ENCODE data around the gene ATP8B1.
A peak's percentile ranks its signal among the peaks of the same experiment; 100 is the strongest.
"Not testable (repeated sequence)": the region's sequence is repeated elsewhere in the genome, so short reads cannot be mapped to it uniquely, and the experiment has no call there.

Gene ATP8B1

DNA sequence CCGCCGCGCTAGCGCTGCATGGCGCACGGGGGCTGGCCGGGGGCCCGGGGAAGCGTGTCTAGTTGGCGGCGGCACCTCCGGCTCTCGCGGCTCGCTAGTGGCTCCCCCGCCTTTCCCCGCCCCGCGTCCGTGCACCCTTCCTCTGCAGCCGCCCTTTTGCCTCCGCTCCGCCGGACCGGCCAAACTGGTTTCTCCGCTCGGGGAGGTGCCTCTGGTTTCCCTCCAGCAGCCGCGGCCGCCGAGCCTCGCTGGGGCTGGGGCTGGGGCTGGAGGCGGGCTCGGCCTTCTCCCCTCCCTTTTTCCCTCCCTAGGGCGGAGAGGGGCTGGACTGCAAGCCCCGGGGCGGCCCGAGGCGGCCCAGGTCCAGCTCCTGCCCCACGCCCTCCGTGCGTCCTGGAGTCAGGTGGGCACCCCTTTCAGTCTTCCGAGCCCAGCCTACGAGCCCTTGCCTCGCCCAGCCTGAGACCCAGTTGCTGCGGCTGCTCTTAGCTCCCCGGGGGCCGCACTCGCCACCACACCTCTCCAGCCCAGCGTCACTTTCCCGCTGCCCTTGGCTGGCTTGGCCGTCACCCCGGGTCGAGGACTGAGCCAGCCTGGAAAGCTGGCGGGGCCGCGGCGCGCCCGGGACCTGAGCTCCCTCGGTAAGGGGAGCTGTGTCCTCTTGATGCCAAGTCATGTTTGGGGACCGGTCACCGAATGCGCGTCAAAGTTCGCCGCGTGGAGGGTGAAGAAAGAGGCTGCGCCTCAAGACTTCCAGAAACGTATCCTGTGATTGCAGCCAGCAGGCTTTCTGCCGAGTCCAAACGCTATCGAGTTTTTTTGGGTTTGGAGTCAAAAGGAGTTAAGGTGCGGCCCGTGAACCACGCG lies at the start of gene ATP8B1:
Gene ATP8B1 (minus strand): TSS at position 213 of the 867 bp plus-strand sequence. CDS start 71,508 bp downstream, outside the sequence.
- peak; percentile 77 for DNase-seq (ENCODE audit: low spot score)

DNA sequence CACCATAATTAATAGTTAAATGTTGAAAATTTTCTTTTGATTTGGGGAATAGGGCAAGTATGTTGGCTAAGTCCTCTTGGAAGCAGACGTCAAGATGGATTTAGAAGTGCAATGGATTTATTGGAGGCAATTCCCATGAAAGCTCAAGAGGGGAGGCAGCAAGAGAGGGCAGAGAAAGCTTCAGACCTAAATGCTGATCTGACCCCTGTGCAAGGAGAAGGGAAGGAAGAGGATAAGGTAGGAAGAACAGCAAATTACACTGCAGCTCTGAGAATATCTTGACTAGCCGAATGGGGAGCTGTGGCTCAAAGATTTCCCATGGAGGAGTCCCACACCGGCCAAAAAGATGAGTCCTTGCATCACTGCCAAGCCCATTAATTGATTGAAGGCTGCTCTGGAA lies 46.9 kb upstream of the ATP8B1 start:
- DNase-seq (ENCODE audit: low spot score), result no peak

DNA sequence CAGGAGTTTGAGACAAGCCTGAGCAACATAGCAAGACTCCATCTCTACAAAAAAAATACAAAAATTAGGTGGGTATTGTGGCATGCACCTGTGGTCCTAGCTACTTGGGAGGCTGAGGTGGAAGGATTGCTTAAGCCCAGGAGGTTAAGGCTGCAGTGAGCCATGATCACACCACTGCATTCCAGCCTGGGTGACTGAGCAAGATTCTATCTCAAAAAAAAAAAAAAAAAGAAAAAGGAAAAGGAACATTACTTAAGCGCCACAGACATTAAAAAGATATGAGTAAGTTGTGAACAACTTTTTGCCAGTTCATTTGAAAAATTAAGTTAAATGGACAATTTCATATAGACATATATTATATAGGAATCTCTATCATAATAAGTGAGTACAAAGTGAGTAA lies 45.3 kb upstream of the ATP8B1 start:
- not testable (repeated sequence) for DNase-seq (ENCODE audit: low spot score)

DNA sequence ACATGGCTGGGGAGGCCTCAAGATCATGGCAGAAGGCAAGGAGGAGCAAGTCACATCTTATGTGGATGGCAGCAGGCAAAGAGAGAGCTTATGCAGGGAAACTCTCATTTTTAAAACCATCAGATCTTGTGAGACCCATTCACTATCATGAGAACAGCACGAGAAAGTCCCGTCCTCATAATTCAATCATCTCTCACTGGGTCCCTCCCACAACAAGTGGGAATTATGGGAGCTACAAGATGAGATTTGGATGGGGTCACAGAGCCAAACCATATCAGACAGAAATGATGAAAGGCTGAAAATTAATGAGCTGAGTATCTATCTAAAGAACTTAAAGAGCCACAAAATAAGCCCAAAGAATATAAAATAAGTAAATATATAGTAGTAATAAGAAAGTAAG lies 44.3 kb upstream of the ATP8B1 start:
- not testable (repeated sequence) for DNase-seq (ENCODE audit: low spot score)

DNA sequence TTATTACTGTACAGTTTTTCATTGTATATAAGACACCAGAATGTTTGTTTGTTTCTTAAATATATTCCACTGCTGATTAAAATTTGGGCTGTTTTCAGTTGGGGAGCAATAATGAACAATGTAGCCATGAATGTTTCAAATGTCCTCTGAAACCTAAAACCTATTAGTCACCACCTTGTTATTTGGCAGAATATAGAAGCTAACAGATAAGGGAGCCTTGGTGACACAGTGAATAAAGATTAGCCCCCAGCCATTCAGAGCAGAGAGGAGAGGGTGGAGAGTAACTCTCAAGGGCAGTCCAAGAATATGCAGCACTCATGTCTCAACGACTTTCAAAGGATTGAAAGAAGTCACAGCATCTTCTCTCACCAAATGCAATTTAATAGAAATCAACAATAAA lies 43.1 kb upstream of the ATP8B1 start:
- peak; percentile 6 for DNase-seq (ENCODE audit: low spot score)

DNA sequence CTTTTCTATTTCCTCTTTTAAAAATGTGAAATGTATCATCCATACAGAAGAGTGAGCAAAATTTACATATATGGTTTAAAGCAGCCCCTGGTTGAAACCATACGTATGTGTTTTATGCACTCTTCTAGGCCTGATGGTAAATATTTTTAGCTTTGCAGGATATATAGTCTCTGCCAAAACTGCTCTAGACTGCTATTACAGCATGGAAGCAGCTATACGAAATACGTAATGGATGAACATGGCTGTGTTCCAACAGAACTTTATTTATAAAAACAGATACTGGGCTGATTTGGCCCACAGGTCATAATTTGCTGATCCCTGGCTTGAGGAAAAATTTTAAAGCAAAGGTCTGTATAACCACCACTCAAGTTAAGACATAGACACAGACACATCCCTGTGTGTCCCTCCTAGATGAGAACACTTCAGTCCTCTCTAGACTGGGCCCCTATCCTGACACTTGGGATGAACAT lies 42.5 kb upstream of the ATP8B1 start:
- no peak for DNase-seq (ENCODE audit: low spot score)

DNA sequence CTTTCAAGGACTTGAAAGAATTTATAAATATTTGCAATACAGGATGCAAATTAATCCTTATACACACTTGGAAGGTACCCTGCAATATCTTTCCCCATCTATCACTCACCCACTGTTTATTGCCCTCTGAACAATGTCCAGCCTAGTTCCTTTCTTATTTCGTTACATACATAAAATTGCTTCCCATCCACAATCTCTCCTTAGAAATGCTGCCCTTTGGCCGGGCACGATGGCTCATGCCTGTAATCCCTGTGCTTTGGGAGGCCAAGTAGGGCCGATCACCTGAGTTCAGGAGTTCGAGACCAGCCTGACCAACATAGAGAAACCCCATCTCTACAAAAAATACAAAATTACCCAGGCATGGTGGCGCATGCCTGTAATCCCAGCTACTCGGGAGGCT lies 41.2 kb upstream of the ATP8B1 start:
- no peak for DNase-seq (ENCODE audit: low spot score)

DNA sequence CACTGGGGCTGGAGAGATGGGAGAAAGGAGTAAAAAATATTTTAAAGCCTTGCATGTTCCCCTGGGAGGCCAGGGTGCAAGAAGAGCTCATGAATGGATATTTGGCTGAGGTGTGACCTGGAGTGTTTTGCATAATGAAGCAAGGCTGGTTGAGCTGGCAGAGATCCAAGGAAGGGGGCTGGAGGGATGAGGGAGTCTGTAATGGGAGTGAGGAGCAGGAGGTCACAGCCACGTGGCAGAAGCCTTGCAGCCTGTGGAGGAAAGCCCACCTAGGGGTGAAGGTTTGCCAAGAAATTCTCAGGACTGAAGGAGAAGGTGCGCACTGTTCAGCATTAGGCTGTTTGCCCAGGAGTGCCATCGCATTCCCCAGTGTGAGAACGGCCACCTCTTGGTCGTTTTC lies 40.3 kb upstream of the ATP8B1 start:
- no peak for DNase-seq (ENCODE audit: low spot score)

DNA sequence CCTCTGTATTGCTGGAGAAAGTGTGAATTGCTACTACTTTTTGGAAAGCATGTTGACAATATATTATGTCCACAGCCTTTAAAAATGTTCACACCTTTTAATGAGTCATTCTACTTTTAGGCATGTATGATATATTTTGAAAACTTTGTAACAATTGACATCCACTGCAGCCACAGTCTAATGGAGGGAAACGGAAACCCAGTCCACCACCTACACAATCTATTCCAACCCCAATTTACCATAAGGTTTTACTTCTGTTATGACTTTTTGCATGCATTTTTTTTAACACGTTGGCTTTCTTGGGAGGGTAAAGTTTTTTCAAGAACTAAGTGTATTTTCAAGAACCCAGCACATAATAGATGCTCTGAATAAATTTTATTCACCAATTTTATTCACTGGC lies 38.5 kb upstream of the ATP8B1 start:
- DNase-seq (ENCODE audit: low spot score), result no peak

DNA sequence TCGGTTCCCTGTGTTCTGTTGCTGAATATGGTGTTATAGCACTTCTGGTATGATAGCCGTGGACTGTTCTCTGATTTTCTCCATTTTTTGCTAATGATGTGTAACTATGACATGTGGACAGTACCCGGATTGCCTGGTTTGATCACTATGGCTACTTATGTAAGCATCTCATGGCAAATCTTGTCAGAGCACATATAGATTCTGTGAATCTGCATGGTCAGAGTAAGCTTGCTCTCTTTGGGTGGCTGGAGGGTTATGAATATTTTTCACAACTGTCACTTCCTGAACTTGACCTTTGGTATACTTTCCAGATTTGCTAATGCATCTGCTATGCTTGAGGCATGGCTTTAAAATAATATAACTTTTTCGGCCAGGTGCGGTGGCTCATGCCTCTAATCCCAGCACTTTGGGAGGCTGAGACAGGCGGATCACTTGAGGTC lies 36.8 kb upstream of the ATP8B1 start:
- DNase-seq (ENCODE audit: low spot score), result no peak

DNA sequence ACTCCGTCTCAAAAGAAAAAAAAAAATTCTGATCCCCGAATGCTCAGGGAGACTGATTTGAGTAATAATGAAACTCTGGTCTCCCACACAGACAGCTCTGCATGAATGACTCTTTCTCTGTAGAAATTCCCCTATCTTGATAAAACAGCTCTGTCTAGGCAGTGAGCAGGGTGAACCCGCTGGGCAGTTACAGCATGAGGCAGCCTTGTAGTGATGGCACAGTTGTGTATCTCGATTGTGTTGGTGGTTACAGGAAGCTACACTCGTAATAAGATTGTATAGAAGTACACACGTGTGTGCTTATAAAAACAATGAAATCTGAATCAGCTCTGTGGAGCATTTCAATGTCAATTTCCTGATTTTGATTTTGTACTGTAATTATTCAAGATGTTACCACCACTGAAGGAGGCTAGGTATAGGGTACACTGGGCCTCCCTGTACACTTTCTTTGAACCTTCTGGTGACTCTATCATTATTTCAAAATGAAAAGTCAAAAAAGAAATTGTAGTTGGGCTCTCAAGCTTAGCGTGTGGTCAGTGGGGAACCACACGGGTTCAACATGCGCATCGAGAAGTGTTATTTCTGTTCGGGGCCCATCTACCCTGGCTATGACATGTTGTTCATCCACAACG lies 34.9 kb upstream of the ATP8B1 start:
- no peak for DNase-seq (ENCODE audit: low spot score)

DNA sequence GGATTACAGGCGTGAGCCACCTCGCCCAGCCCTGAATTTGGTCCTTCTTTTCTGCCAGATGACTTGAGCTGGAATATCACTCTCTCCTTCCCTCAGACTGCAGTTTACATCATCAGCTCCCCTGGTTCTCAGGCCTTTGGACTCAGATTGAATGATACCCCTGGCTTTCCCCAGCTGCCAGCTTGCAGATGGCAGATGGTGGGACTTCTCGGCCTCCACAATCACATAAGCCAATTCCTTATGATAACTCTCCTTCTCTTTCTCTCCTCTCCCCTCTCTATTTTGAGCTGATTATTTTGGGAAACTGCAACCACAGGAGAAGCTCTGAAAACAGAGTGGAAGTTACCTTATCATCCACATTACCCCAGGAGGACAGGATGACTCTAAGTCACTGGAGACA lies 33.4 kb upstream of the ATP8B1 start:
- DNase-seq (ENCODE audit: low spot score), result no peak

DNA sequence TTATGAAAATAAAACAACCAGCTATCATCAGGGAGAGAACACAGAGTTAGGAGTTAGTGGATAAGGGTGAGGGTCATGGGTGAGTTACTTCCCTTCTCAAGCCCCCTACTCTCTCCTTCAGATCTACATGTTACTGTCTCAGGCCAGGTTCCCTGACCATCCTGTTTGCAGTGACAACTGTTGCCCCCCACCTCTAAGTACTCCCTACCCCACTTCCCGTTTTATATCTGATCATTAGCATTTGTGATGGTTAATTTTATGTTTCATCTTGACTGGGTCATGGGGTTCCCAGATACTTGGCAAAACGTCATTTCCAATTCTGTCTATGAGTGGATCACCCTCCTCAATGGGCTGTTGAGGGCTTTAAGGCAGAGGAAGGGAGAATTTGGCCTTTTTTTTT lies 32.8 kb upstream of the ATP8B1 start:
- DNase-seq (ENCODE audit: low spot score), result no peak

DNA sequence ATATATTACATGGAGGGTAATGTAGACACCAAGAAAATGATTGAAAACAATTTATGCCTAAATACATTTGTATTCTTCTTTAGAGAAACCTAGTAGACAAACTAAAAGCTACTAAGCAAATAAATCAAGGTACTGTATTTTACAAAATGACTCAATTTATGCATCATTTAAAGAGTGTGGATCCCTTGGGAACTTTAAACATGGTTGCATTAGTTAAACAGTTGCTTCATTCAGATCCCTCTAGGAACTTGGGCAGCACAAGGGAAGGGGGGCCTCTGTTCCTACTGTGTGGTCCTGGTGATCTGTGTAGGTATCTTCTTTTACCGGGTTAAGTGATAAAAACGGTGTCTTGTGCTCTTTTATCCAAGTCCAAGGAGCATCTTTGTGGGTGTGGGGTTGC lies 31.5 kb upstream of the ATP8B1 start:
- DNase-seq (ENCODE audit: low spot score), result no peak

DNA sequence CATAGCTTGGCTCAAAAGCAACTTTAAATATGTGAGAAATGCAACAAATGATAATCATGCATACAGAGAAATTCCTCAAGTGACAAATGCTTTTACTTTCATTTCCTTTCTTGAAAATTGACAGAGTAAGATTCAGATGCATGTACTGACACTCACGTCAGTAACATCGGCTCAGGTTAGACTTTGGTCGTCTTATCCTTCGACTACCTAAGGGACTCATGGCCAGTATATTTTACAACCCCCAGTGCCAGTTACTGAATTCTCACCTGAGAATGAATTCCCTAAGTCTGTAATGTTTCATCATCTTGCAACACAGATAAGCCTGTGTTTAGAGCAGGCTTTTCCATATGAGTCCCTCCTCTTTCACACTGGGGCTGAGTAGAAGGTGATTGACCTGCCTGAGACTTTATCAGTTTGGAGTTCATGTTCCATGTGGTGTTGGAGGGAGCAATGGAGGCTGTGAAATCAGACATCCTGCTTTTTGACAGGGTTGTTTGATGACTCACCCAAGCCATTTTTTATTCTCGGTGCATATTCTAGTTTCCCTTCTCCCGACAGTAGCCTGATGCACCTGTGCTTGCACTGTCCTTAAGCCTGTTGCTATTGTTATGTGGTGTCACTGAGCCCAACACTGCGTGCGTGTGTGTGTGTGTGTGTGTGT lies 30.5 kb upstream of the ATP8B1 start:
- peak; percentile 44 for DNase-seq (ENCODE audit: low spot score)

DNA sequence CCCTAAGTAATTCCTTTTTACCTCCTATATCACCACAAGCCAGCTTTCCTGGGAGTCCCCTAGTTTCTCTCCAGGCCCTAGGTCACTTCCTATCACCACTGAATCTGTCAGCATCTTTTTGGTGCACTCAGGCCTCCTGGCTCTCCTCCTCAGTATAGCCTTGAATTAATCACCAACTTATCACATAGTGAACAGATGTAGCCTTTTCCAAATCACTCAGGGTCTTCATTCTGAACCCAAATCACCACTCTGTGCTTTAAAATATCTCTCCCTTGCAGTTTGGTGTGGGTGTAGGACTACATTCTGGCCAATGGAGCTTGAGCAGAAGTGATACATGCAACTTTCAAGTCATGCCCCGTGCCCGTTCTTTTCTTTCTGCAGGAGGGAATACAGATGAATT lies 29.6 kb upstream of the ATP8B1 start:
- no peak for DNase-seq (ENCODE audit: low spot score)

DNA sequence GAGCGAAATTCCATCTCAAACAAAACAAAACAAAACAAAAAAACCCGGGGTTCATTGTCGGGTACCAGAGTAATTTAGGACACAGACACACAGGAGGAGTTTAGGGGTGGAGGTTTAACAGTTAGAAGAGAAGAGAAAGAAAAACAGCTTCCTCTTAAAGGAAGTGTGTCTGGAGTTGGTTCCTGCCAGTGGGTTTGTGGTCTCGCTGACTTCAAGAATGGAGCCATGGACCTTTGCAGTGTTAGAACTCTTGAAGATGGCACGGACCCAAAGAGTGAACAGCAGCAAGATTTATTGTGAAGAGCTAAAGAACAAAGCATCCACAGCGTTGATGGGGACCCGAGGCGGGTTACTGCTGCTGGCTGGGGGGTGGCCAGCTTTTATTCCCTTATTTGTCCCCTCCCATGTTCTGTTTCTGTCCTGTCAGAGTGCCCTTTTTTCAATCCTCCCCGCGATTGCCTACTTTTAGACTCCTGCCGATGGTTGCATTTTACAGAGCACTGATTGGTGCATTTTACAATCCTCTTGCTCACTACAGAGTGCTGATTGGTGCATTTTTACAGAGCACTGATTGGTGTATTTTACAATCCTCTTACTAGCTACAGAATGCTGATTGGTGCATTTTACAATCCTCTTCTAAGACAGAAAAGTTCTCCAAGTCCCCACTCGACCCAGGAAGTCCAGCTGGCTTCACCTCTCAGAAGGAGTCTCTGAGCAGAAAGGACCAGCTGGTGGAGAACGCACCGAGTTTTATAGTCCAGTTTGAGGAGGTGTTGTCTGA lies 28.7 kb upstream of the ATP8B1 start:
- DNase-seq (ENCODE audit: low spot score), result no peak

DNA sequence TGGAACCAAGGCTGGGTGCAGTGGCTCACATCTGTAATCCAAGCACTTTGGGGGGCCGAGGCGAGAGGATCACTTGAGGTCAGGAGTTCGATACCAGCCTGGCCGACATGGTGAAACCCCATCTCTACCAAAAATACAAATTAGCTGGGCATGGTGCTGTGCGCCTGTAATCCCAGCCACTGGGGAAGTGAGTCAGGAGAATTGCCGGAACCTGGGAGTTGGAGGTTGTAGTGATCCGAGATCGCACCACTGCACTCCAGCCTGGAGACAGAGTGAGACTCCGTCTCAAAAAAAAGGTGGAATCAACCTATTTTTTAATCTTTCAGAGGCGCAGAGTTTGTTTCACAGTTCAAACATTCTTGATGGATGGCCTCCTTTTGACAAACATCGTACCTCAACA lies 24.5 kb upstream of the ATP8B1 start:
- DNase-seq (ENCODE audit: low spot score), result no peak

DNA sequence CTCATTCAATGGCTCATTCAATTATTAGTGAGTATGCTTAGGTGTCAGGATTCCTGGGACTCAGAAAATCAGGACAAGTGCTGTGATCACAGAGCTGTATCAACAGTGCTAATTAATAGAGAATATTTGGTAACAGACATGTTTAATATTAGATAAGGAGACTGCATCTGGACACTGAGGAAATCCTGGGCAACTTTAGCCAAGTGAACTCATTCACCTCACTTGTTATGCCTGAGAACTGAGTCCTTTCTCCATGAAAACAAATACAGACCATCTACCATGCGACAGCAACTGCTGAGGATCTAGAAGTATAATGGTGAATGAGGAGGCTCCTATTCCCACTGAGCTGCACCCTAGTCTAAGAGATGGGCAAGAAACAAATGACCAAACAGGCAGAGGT lies 23.1 kb upstream of the ATP8B1 start:
- DNase-seq (ENCODE audit: low spot score), result no peak

DNA sequence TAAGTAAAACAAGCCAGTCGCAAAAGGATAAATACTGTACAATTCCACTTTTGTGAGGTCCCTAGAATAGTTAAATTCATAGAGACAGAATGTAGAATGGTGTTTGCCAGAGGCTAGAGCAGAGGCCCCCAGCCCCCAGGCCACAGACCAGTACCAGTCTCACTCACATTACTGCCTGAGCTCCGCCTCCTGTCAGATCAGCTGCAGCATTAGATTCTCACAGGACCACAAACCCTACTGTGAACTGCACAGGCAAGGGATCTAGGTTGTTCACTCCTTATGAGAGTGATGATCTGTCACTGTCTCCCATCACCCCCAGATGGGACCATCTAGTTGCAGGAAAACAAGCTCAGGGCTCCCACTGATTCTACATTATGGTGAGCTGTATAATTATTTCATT lies 17.5 kb upstream of the ATP8B1 start:
- not testable (repeated sequence) for DNase-seq (ENCODE audit: low spot score)

DNA sequence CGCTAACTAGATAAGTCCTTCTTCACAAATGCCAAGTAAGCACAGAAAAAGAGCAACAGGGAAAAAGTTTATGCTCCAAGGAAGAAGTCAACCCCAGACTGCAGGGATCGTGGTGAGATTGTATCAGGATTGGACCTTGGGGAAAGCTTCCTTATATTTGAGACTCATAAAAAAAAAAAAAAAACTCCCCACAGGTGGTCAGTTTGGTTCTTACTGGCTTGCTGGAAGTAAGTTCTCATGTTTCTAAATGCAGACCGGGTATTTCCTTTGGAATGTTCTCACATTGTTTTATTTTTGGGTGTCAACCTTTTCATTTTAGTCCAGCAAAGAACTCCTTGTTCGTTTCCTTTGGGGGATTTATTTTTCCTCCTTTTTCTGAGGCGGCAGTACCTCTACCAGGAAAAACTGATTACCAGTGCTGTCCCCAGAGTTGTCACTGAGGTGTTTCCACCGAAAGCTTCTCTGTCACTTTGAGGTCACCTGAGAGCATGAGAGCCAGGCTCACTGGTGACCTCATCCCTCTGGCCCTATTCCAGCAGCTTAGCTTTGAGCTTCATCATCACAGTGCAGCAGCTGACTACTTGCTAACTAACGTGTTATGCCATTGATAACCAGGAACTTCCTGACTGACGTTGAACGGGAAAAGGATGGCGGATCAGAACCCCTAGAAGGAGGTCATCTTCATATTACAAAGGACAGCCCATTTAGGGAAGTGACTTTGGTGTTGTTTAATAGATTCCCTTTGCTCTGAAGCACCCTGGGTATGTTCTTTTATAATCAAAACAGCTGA lies 16.8 kb upstream of the ATP8B1 start:
- DNase-seq (ENCODE audit: low spot score), result peak; percentile 22

All from HuH-7 (cell line).